Activated CD4-positive, alpha-beta T cell treated with anti-CD3 and anti-CD28 coated beads for 36 hours (primary cell): Measurements from ENCODE around the gene TAF6L. TPM values are rescaled to one million over a fixed set of nuclear protein-coding genes. Genes with fewer than 3 reads are reported as not detected.
"Not testable (repeated sequence)": the region's sequence is repeated elsewhere in the genome, so short reads cannot be mapped to it uniquely, and the experiment has no call there.

ENCODE experiments used
- ATAC-seq: fragments of 200-7000 bp; cut with Tn5 transposase; one replicate; pipeline ENCODE4 v1.10.0; 2021; ENCODE audit warnings: mild to moderate bottlenecking, moderate library complexity
- CTCF ChIA-PET: fragments of 350-600 bp; sonication (Branson Sonifier 250); formaldehyde crosslinking; loops from one replicate; lab custom pipeline; 2021; ENCODE audit warnings: antibody characterized with exemption; lab: Charles Lee
- POLR2A ChIA-PET: fragments of 350-600 bp; sonication (Branson Sonifier 250); formaldehyde crosslinking; loops from one replicate; lab custom pipeline; 2021; ENCODE audit warnings: antibody characterized with exemption, inconsistent platforms; lab: Charles Lee
- DNase-seq: peaks from one replicate; pipeline ENCODE4 v3.0.0-alpha.2; 2020
- H3K27ac Mint-ChIP-seq: one replicate; pipeline ENCODE4 v1.8.0; 2021; ENCODE audit warnings: mixed read lengths
- H3K27me3 Mint-ChIP-seq: one replicate; pipeline ENCODE4 v1.8.0; 2021; ENCODE audit warnings: mixed read lengths
- H3K36me3 Mint-ChIP-seq: one replicate; pipeline ENCODE4 v1.8.0; 2021; ENCODE audit warnings: low read depth, mixed read lengths
- H3K4me1 Mint-ChIP-seq: one replicate; pipeline ENCODE4 v1.8.0; 2021; ENCODE audit warnings: mixed read lengths
- H3K4me3 Mint-ChIP-seq: one replicate; pipeline ENCODE4 v1.8.0; 2021; ENCODE audit warnings: mild to moderate bottlenecking, moderate library complexity, mixed read lengths
- H3K9me3 Mint-ChIP-seq: one replicate; pipeline ENCODE4 v1.8.0; 2021; ENCODE audit warnings: low read depth, mixed read lengths
- intact Hi-C, 2 experiments: fragments of 100-400 bp; cut with DNase I in 1 of 2; cut with micrococcal nuclease in 1 of 2; formaldehyde crosslinking; loops; one replicate each; pipeline versions ENCODE4 v1.14.2 to v1.15.1; 2022 to 2024; cut with DNase I, micrococcal nuclease
- total RNA-seq, 2 experiments: library from RNA; stranded (reverse); gene quantifications; one replicate each; pipeline ENCODE4 v1.2.3, GENCODE V29; 2021

The TAF6L gene
- total RNA-seq, 2 experiments from 2014 or later = 10.2 to 12.6 TPM

DNA sequence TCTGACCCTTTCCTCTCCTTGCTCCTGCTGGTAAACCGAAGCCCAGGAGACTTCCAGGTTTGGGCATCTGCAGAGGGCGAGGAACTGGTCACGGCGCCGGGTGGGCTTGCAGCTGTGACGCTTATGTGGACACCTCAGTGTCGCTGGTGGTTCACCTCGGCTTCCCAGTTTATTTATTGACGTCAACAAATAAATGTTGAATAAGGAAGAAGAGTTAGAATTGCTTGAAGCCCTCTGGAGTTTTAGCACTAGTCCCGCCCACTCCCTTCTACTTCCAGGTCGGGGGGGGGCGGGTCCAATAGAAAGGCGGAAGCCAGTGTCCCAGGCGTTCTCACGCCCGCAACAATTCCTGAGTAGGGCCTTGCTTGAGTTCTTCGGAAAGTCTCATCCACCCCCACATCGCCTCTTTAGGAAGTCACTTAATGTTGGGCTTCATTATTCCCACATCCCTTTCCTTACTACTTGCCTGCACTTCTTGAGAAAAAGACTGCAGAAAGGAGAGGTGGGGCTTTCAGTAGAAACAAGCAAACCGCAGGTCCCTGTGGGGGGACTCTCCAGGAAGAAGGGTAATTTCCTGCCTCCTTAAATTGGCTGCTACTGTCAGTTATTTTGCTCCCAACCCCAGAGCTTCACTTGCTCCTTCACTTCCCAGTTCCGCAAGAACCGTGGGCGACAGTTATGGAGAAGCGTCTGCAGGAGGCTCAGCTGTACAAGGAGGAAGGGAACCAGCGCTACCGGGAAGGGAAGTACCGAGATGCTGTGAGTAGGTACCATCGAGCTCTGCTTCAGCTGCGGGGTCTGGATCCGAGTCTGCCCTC, 42.8 kb upstream of the TAF6L start, which contains the start of gene TTC9C:
Gene TTC9C, plus strand, starts transcription at position 316 of the 818 bp plus-strand sequence. Its CDS starts 363 bp downstream, at position 679.
- H3K4me1 Mint-ChIP-seq = peaks cover 41% of the 10 kb centered on the region
- intact Hi-C loops = loop anchor here (1.0 to 5.0 kb wide), 8 partner anchors 26 to 1589 kb away; partner anchors contain the start of genes FEN1 (in 1 of the 2), LBHD1 (in 1 of the 2), POLR2G (in 1 of the 2) and PRDX5 (in 1 of the 2)

GRCh38 chr11:62730076-62730475, 41.1 kb upstream of the TAF6L start:
- H3K27ac Mint-ChIP-seq = peak overlapping the region; percentile 37
- H3K36me3 Mint-ChIP-seq = peaks cover 35% of the 10 kb centered on the region
- intact Hi-C loops = not testable (repeated sequence)

More for the DNA sequence above, 42.8 kb upstream of the TAF6L start, which contains the start of gene TTC9C:
- peak within 1 kb of the TSS; percentile 97 for H3K27ac Mint-ChIP-seq
- ChIA-PET CTCF (interaction anchor here (0.6 to 1.5 kb wide), 6 partner anchors 8 to 1145 kb away, joined by 3 to 4 read pairs (median 3); no protein-coding TSS in a partner anchor), POLR2A (interaction anchor here (0.5 to 3.7 kb wide), 19 partner anchors 9 to 1477 kb away, joined by 3 to 69 read pairs (median 5); partner anchors contain the start of genes C11orf98, CSKMT, CYB561A3 and INTS5)
- peak within 1 kb of the TSS; percentile 87 for H3K4me3 Mint-ChIP-seq
- DNase-seq = peak; percentile 90
- H3K27me3 Mint-ChIP-seq = no peaks in the 10 kb centered on the region
- ATAC-seq = peak; percentile 19
- peaks cover 51% of the 10 kb centered on the region for H3K36me3 Mint-ChIP-seq
- no peaks in the 10 kb centered on the region for H3K9me3 Mint-ChIP-seq

DNA sequence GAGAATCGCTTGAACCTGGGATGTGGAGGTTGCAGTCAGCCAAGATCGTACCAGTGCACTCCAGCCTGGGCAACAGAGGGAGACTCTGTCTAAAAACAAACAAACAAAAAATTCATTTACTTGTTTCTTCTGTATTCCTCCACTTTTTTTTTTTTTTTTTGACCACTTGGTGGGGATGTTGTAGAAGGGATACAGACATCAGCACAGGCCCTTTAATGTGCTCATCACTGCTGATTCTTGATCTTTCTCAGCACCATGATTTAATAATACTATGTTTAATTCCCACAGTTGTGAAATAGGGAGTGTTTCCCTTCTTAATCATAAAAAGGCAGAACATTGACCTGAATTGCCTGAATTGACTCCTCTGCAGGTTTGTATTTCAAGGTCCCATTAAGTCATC, 38.4 kb upstream of the TAF6L start:
- CTCF ChIA-PET = interaction anchor here (0.8 kb wide), 1 partner anchor 127 kb away, joined by 5 read pairs; no protein-coding TSS in a partner anchor
- no peaks in the 10 kb centered on the region for H3K27me3 Mint-ChIP-seq
- ATAC-seq (no peak), DNase-seq (no peak)
- POLR2A ChIA-PET = interaction anchor here (0.6 kb wide), 1 partner anchor 176 kb away, joined by 4 read pairs; no protein-coding TSS in a partner anchor
- peaks cover 26% of the 10 kb centered on the region for H3K4me1 Mint-ChIP-seq
- intact Hi-C loops = no loop called here
- H3K4me3 Mint-ChIP-seq = no peak overlapping the region
- H3K9me3 Mint-ChIP-seq = no peaks in the 10 kb centered on the region
- H3K27ac Mint-ChIP-seq = no peak overlapping the region
- H3K36me3 Mint-ChIP-seq = peaks cover 22% of the 10 kb centered on the region

More at GRCh38 chr11:62730076-62730475, 41.1 kb upstream of the TAF6L start:
- not testable (repeated sequence) for ATAC-seq, H3K9me3 Mint-ChIP-seq, DNase-seq, H3K27me3 Mint-ChIP-seq
- Mint-ChIP-seq H3K4me3 (peak overlapping the region; percentile 87), H3K4me1 (peaks cover 26% of the 10 kb centered on the region)
- CTCF ChIA-PET = interaction anchor here (0.6 to 2.5 kb wide), 9 partner anchors 12 to 335 kb away, joined by 3 to 12 read pairs (median 3); partner anchors contain the start of gene ZBTB3
- POLR2A ChIA-PET = interaction anchor here (0.6 to 3.5 kb wide), 3 partner anchors 21 to 139 kb away, joined by 3 to 32 read pairs (median 3); partner anchors contain the start of genes TUT1 and ZBTB3

- ChIA-PET POLR2A (interaction anchor here (0.7 to 1.0 kb wide), 2 partner anchors 16 to 94 kb away, joined by 3 read pairs; partner anchors contain the start of gene ZBTB3), CTCF (interaction anchor here (0.6 to 1.5 kb wide), 2 partner anchors 10 to 30 kb away, joined by 3 read pairs; partner anchors contain the start of genes GNG3, HNRNPUL2 and TTC9C)
- no peak overlapping the region for H3K27ac Mint-ChIP-seq
- no peaks in the 10 kb centered on the region for H3K9me3 Mint-ChIP-seq
- peaks cover 7% of the 10 kb centered on the region for H3K4me1 Mint-ChIP-seq
- intact Hi-C loops = no loop called here
- no peaks in the 10 kb centered on the region for H3K27me3 Mint-ChIP-seq
- peaks cover 19% of the 10 kb centered on the region for H3K36me3 Mint-ChIP-seq
- ATAC-seq = no peak
- no peak for DNase-seq
- H3K4me3 Mint-ChIP-seq = no peak overlapping the region
Observed at GRCh38 chr11:62737196-62737595, 34.0 kb upstream of the TAF6L start.

DNA sequence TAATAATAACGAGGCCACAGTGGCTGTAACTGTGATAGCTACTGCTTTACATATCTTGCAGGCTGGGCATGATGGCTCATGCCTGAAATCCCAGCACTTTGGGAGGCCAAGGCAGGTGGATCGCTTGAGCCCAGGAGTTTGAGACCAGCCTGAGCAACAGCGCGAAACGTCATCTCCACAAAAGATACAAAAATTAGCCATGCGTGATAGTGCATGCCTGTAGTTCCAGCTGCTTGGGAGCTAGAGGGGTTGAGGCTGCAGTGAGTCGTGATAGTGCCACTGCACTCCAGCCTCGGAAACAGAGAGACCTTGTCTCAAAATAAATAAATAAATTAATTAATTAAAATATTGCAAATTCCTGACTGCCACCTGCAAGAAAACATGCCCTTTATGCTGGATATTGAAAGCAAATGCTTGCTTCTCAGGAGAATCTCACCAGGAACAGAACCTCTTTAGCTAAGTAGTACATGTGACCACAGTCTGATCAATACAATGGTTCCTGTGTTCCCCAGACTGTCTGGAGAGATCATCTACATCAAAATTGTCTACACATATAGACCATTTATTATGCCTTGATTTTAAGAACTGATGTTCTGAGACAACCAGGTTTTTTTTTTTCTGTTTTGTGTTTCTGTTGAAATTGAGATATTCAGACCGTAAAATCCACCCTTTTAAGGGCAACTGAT, 23.6 kb upstream of the TAF6L start:
- no peak overlapping the region for H3K27ac Mint-ChIP-seq
- intact Hi-C loops = no loop called here
- ChIA-PET CTCF (interaction anchor here (0.8 to 2.1 kb wide), 3 partner anchors 144 to 323 kb away, joined by 3 to 5 read pairs (median 4); no protein-coding TSS in a partner anchor), POLR2A (interaction anchor here (0.5 to 0.7 kb wide), 2 partner anchors 15 to 133 kb away, joined by 3 read pairs; partner anchors contain the start of gene SLC3A2)
- ATAC-seq = no peak
- peaks cover 6% of the 10 kb centered on the region for H3K36me3 Mint-ChIP-seq
- no peaks in the 10 kb centered on the region for H3K27me3 Mint-ChIP-seq
- no peaks in the 10 kb centered on the region for H3K9me3 Mint-ChIP-seq
- no peak overlapping the region for H3K4me3 Mint-ChIP-seq
- no peak for DNase-seq
- peaks cover 17% of the 10 kb centered on the region for H3K4me1 Mint-ChIP-seq

GRCh38 chr11:62749931-62750330, 21.3 kb upstream of the TAF6L start:
- H3K9me3 Mint-ChIP-seq, POLR2A ChIA-PET, DNase-seq, H3K4me3 Mint-ChIP-seq, H3K36me3 Mint-ChIP-seq, H3K27me3 Mint-ChIP-seq, ATAC-seq: not testable (repeated sequence)
- intact Hi-C loops = loop anchor here in 1 of 2 experiments (5.0 kb wide), 1 partner anchor 37 kb away; the partner anchor contains the start of gene TMEM179B
- peaks cover 29% of the 10 kb centered on the region for H3K4me1 Mint-ChIP-seq
- CTCF ChIA-PET = interaction anchor here (0.6 to 1.5 kb wide), 2 partner anchors 12 to 134 kb away, joined by 4 read pairs; partner anchors contain the start of gene POLR2G
- H3K27ac Mint-ChIP-seq = peak overlapping the region; percentile 25

DNA sequence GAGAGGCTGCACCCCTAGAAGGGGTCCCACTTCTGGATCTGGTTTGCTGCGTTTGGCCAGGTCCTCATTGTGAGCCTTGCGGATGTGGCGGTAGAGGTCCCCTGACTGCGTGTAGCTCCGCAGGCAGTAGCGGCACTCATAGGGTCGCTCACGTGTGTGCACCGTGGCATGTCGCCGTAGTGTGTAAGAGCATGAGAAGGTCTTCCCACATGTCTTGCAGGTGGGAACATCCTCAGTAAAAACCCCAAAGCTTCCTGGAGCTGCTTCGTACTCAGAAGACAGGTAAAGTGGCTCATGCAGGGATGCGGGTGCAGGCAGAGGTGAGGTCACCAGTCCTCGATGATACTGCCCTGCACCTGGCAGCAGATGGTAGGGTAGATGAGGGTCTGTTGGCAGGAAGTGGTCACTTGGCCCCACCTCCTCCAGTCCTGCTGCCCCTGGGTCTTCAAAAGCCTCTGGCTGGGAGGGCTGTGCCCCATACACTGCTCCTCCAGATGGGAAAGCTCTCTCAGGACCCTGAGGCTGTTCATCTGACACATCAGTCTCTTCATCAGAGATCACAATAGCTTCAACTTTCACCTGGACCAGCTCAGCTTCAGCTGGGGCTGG, 18.9 kb upstream of the TAF6L start:
- no peak overlapping the region for H3K27ac Mint-ChIP-seq
- no peak for DNase-seq
- ATAC-seq = no peak
- intact Hi-C loops = loop anchor here in 1 of 2 experiments (5.0 kb wide), 1 partner anchor 35 kb away; the partner anchor contains the start of gene TMEM179B
- H3K9me3 Mint-ChIP-seq = no peaks in the 10 kb centered on the region
- POLR2A ChIA-PET = interaction anchor here (0.6 to 2.9 kb wide), 6 partner anchors 9 to 89 kb away, joined by 3 to 32 read pairs (median 7); partner anchors contain the start of genes C11orf98, CSKMT, HNRNPUL2 and POLR2G
- CTCF ChIA-PET = interaction anchor here (1.1 kb wide), 2 partner anchors 25 to 32 kb away, joined by 3 read pairs; partner anchors contain the start of gene HNRNPUL2
- H3K27me3 Mint-ChIP-seq = no peaks in the 10 kb centered on the region
- peak overlapping the region; percentile 21 for H3K4me3 Mint-ChIP-seq
- H3K36me3 Mint-ChIP-seq = peaks cover 8% of the 10 kb centered on the region
- peaks cover 29% of the 10 kb centered on the region for H3K4me1 Mint-ChIP-seq

GRCh38 chr11:62752994-62753735, 18.0 kb upstream of the TAF6L start:
- Mint-ChIP-seq H3K4me1 (peaks cover 29% of the 10 kb centered on the region), H3K27me3 (no peaks in the 10 kb centered on the region), H3K36me3 (peaks cover 8% of the 10 kb centered on the region), H3K27ac (peak overlapping the region; percentile 97), H3K9me3 (no peaks in the 10 kb centered on the region), H3K4me3 (peak overlapping the region; percentile 96)
- ATAC-seq = no peak
- ChIA-PET POLR2A (interaction anchor here (0.6 to 2.9 kb wide), 34 partner anchors 8 to 1432 kb away, joined by 3 to 69 read pairs (median 5); partner anchors contain the start of genes C11orf98, CSKMT, EEF1G and GANAB), CTCF (interaction anchor here (0.6 to 2.5 kb wide), 19 partner anchors 8 to 359 kb away, joined by 3 to 29 read pairs (median 3); partner anchors contain the start of genes C11orf98, CSKMT, HNRNPUL2 and POLR2G)
- intact Hi-C loops = loop anchor here (1.0 to 5.0 kb wide), 2 partner anchors 8 to 34 kb away; partner anchors contain the start of genes POLR2G (in 1 of the 2) and TMEM179B (in 1 of the 2)
- no peak for DNase-seq
